ENCODE data around the gene CARMIL1. TPM values are rescaled to one million over a fixed set of nuclear protein-coding genes. Genes with fewer than 3 reads are reported as not detected.

CARMIL1 gene
- total RNA-seq, 1 experiment from 2014 or later, result 2.6 TPM

GRCh38 chr6:25306379-25306778, 27.2 kb downstream of the CARMIL1 start:
- no peak for DNase-seq (ENCODE audit: extremely low read depth, low read depth)

GRCh38 chr6:25307805-25308494, 28.8 kb downstream of the CARMIL1 start:
- no peak for DNase-seq (ENCODE audit: extremely low read depth, low read depth)

- no peak for DNase-seq (ENCODE audit: extremely low read depth, low read depth)
These were observed 30.7 kb downstream of the CARMIL1 start for GRCh38 chr6:25309886-25310285.

- DNase-seq (ENCODE audit: extremely low read depth, low read depth), result no peak
These were observed 32.2 kb downstream of the CARMIL1 start for GRCh38 chr6:25311331-25311840.

- DNase-seq (ENCODE audit: extremely low read depth, low read depth), result no peak
These were observed 33.0 kb downstream of the CARMIL1 start for GRCh38 chr6:25312034-25312620.

- DNase-seq (ENCODE audit: extremely low read depth, low read depth), result no peak
These were observed 33.5 kb downstream of the CARMIL1 start for GRCh38 chr6:25312703-25313102.

GRCh38 chr6:25314509-25315175, 35.5 kb downstream of the CARMIL1 start:
- DNase-seq (ENCODE audit: extremely low read depth, low read depth), result no peak

- DNase-seq (ENCODE audit: extremely low read depth, low read depth), result no peak
These were observed 36.3 kb downstream of the CARMIL1 start for GRCh38 chr6:25315194-25316177.

- no peak for DNase-seq (ENCODE audit: extremely low read depth, low read depth)
These were observed 37.5 kb downstream of the CARMIL1 start for GRCh38 chr6:25316626-25317025.

GRCh38 chr6:25318589-25318988, 39.4 kb downstream of the CARMIL1 start:
- no peak for DNase-seq (ENCODE audit: extremely low read depth, low read depth)

GRCh38 chr6:25320459-25320858, 41.3 kb downstream of the CARMIL1 start:
- no peak for DNase-seq (ENCODE audit: extremely low read depth, low read depth)

GRCh38 chr6:25322692-25323091, 43.5 kb downstream of the CARMIL1 start:
- no peak for DNase-seq (ENCODE audit: extremely low read depth, low read depth)

- no peak for DNase-seq (ENCODE audit: extremely low read depth, low read depth)
These were observed 45.0 kb downstream of the CARMIL1 start for GRCh38 chr6:25324066-25324762.

GRCh38 chr6:25326126-25326525, 47.0 kb downstream of the CARMIL1 start:
- DNase-seq (ENCODE audit: extremely low read depth, low read depth), result no peak

GRCh38 chr6:25326960-25327359, 47.8 kb downstream of the CARMIL1 start:
- no peak for DNase-seq (ENCODE audit: extremely low read depth, low read depth)

GRCh38 chr6:25327432-25327831, 48.3 kb downstream of the CARMIL1 start:
- no peak for DNase-seq (ENCODE audit: extremely low read depth, low read depth)

GRCh38 chr6:25329161-25329817, 50.1 kb downstream of the CARMIL1 start:
- no peak for DNase-seq (ENCODE audit: extremely low read depth, low read depth)

GRCh38 chr6:25329982-25330381, 50.8 kb downstream of the CARMIL1 start:
- DNase-seq (ENCODE audit: extremely low read depth, low read depth), result no peak
